GM19438 (cell line): ENCODE results near the gene C3.

Experiments
- ATAC-seq: cut with Tn5 transposase; IDR thresholded peaks from one replicate; pipeline ENCODE4 v1.9.1; 2021; ENCODE audit warnings: low read depth; ENCODE audit not compliant: unreplicated experiment

The C3 gene

DNA sequence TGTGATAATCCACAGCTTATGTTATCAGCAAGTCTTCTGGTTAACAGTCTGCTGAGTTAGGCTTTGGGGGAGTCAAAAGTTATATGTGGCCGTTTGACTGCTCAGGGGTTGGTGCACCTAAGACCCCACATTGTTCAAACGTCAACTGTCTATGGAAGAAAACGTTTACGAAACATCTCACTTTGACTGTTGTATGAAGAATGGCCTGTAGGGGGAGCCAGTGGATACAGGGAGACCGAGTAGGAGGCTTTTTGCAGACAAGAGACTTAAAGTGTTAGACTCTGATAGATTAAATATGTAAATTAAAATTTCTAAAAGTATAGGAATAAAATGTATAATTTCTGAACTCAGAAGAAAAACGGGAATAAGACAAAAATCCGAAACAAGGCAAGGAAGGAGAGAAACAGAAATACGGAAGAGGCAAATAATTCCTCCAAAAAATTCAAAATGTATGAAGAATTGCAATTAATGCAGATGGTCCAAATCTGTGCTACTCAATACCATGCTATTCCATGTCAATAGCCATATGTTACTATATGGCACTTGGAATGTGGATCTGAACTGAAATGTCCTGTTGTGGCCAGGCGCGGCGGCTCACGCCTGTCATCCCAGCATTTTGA, 88.3 kb downstream of the C3 start:
- no peak for ATAC-seq
